Activated CD8-positive, alpha-beta T cell treated with anti-CD3 and anti-CD28 coated beads for 36 hours (primary cell): Measurements from ENCODE around the gene B3GAT1. TPM values are rescaled to one million over a fixed set of nuclear protein-coding genes. Genes with fewer than 3 reads are reported as not detected.
"Not testable (repeated sequence)": the region's sequence is repeated elsewhere in the genome, so short reads cannot be mapped to it uniquely, and the experiment has no call there.

ENCODE experiments used
- ATAC-seq: fragments of 200-7000 bp; cut with Tn5 transposase; one replicate; pipeline ENCODE4 v1.10.0; 2021; ENCODE audit warnings: mild to moderate bottlenecking, moderate library complexity
- CTCF ChIA-PET: fragments of 350-600 bp; sonication (Branson Sonifier 250); formaldehyde crosslinking; loops from one replicate; lab custom pipeline; 2021; ENCODE audit warnings: antibody characterized with exemption; lab: Charles Lee
- POLR2A ChIA-PET: fragments of 350-600 bp; sonication (Branson Sonifier 250); formaldehyde crosslinking; loops from one replicate; lab custom pipeline; 2021; ENCODE audit warnings: antibody characterized with exemption; lab: Charles Lee
- DNase-seq: peaks from one replicate; pipeline ENCODE4 v3.0.0-alpha.2; 2020
- H3K27ac Mint-ChIP-seq: one replicate; pipeline ENCODE4 v1.8.0; 2021; ENCODE audit warnings: mild to moderate bottlenecking, mixed read lengths
- H3K27me3 Mint-ChIP-seq: one replicate; pipeline ENCODE4 v1.8.0; 2021; ENCODE audit warnings: mixed read lengths
- H3K36me3 Mint-ChIP-seq: one replicate; pipeline ENCODE4 v1.8.0; 2021; ENCODE audit warnings: low read depth, mixed read lengths
- H3K4me1 Mint-ChIP-seq: one replicate; pipeline ENCODE4 v1.8.0; 2021; ENCODE audit warnings: low read depth, mixed read lengths
- H3K4me3 Mint-ChIP-seq: one replicate; pipeline ENCODE4 v1.8.0; 2021; ENCODE audit warnings: mild to moderate bottlenecking, moderate library complexity, mixed read lengths
- H3K9me3 Mint-ChIP-seq: one replicate; pipeline ENCODE4 v1.8.0; 2021; ENCODE audit warnings: mixed read lengths
- intact Hi-C: fragments of 100-400 bp; cut with micrococcal nuclease; formaldehyde crosslinking; loops from one replicate; pipeline ENCODE4 v1.10.0; 2022
- total RNA-seq, 2 experiments: library from RNA; stranded (reverse); gene quantifications; one replicate each; pipeline ENCODE4 v1.2.3, GENCODE V29; 2021
- TF ChIP-seq, protein P1 (sequence below): fragments of 200-600 bp; IDR thresholded peaks from one replicate; pipeline ENCODE4 v1.8.0; 2022; ENCODE audit warnings: antibody characterized with exemption, mild to moderate bottlenecking

B3GAT1 gene
- total RNA-seq, 2 experiments from 2014 or later: 0.07 TPM; not detected in 1

DNA sequence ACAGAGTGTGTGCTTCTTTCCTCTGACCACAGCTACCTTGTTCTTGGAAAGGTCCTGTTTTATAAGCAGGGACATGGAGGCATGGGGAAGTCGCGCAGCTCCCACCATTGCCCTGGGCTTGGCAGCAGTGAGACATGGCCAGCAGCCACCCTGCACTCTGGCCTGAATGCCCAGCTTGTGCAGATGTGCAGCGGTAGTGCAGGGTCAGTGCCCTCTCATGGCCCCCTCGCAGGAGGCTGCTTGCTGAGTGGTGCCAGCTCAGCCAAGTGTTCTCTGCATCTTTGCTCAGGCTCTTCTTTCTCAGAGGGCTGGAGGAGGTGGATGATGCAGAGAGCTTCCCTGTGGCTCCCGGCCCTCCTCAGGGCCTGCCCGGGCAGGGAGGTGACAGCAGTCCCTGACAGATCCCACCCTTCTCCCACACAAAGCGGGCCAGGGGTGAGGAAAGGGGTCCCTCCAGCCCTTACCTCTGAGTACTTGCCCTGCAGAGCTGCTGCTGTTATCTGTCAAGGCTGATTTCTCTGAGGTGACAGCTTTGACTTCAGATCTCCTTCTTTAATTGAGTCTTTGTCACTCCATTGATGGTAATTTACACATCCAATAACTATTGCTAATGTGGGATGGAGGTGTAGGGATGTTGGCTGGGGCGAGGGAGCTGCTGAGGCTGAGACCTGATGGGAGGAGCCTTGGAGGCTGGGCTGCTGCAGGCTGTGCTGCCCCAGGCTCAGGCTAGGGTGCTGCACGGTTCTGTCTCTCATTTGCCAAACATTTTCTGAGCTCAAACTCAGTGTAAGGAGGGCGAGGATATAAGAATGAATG, 47.4 kb upstream of the B3GAT1 start:
- H3K36me3 Mint-ChIP-seq: no peaks in the 10 kb centered on the region
- H3K27ac Mint-ChIP-seq: no peak overlapping the region
- TF ChIP-seq, protein P1, sequence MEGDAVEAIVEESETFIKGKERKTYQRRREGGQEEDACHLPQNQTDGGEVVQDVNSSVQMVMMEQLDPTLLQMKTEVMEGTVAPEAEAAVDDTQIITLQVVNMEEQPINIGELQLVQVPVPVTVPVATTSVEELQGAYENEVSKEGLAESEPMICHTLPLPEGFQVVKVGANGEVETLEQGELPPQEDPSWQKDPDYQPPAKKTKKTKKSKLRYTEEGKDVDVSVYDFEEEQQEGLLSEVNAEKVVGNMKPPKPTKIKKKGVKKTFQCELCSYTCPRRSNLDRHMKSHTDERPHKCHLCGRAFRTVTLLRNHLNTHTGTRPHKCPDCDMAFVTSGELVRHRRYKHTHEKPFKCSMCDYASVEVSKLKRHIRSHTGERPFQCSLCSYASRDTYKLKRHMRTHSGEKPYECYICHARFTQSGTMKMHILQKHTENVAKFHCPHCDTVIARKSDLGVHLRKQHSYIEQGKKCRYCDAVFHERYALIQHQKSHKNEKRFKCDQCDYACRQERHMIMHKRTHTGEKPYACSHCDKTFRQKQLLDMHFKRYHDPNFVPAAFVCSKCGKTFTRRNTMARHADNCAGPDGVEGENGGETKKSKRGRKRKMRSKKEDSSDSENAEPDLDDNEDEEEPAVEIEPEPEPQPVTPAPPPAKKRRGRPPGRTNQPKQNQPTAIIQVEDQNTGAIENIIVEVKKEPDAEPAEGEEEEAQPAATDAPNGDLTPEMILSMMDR: no peak
- ChIA-PET POLR2A (interaction anchor here (0.7 to 1.4 kb wide), 2 partner anchors 10 to 29 kb away, joined by 3 to 4 read pairs; no protein-coding TSS in a partner anchor), CTCF (interaction anchor here (1.5 kb wide), 1 partner anchor 410 kb away, joined by 3 read pairs; no protein-coding TSS in a partner anchor)
- H3K4me3 Mint-ChIP-seq: no peak overlapping the region
- H3K27me3 Mint-ChIP-seq: peaks cover 10% of the 10 kb centered on the region
- intact Hi-C loops: no loop called here
- DNase-seq: no peak
- peaks cover 8% of the 10 kb centered on the region for H3K9me3 Mint-ChIP-seq
- no peak for ATAC-seq
- no peaks in the 10 kb centered on the region for H3K4me1 Mint-ChIP-seq

DNA sequence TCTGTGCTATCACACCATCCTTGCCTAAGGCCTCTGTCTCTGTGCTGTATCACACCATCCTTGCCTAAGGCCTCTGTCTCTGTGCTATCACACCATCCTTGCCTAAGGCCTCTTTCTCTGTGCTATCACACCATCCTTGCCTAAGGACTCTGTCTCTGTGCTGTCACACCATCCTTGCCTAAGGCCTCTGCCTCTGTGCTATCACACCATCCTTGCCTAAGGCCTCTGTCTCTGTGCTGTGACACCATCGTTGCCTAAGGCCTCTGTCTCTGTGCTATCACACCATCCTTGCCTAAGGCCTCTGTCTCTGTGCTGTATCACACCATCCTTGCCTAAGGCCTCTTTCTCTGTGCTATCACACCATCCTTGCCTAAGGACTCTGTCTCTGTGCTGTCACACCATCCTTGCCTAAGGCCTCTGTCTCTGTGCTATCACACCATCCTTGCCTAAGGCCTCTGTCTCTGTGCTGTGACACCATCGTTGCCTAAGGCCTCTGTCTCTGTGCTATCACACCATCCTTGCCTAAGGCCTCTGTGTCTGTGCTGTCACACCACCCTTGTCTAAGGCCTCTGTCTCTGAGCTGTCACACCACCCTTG, 45.5 kb upstream of the B3GAT1 start:
- CTCF ChIA-PET, H3K36me3 Mint-ChIP-seq, H3K27ac Mint-ChIP-seq, DNase-seq, H3K9me3 Mint-ChIP-seq, intact Hi-C loops, H3K4me1 Mint-ChIP-seq, H3K27me3 Mint-ChIP-seq, ATAC-seq, POLR2A ChIA-PET, H3K4me3 Mint-ChIP-seq: not testable (repeated sequence)

DNA sequence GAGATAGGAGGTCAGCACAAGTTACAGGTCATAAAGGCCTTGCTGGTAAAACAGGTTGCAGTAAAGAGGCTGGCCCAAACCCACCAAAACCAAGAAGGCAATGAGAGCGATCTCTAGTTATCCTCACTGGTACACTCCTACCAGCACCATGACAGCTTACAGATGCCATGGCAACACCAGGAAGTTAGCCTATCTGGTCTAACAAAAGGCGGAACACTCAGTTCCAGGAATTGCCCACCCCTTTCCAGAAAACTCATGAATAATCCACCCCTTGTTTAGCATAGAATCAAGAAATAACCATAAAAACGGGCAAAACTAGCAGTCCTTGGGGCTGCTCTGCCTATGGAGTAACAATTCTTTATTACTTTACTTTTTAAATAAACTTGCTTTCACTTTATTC, 43.5 kb upstream of the B3GAT1 start:
- no peak overlapping the region for H3K4me3 Mint-ChIP-seq
- CTCF ChIA-PET: no interaction called here
- no peak for ATAC-seq
- H3K4me1 Mint-ChIP-seq: no peaks in the 10 kb centered on the region
- H3K36me3 Mint-ChIP-seq: no peaks in the 10 kb centered on the region
- intact Hi-C loops: no loop called here
- H3K27me3 Mint-ChIP-seq: no peaks in the 10 kb centered on the region
- POLR2A ChIA-PET: no interaction called here
- DNase-seq: no peak
- H3K27ac Mint-ChIP-seq: no peak overlapping the region
- H3K9me3 Mint-ChIP-seq: peaks cover 8% of the 10 kb centered on the region
- TF ChIP-seq, protein P1: no peak

DNA sequence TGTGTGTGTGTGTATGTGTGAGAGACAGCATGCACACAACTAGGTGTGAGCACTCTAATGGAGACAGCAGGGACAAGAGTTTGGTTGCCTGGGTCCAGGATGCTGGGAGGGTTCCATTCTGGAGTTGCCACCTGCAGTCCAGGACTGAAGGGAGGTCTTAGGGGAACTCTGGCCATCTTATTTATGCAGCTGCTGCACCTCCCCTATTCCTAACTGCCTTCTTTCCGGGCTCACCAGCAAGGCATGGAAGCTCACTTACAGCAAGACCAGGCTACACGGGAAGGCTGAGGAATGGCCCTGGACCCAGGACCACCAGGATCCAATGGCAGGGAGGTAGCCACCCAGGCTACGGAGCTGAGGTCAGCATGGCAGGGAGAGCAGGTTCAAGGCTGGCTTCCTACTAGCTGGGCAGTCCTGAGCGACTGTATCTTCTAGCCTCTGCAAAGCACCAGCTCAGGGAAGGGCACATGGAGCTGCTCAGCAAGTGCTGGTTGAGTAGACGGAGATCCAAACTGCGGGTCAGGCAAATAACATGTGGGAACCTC, 42.2 kb upstream of the B3GAT1 start:
- ChIA-PET POLR2A (no interaction called here), CTCF (interaction anchor here (0.8 to 1.0 kb wide), 2 partner anchors 19 to 415 kb away, joined by 3 read pairs; no protein-coding TSS in a partner anchor)
- ATAC-seq (no peak), DNase-seq (no peak)
- H3K4me3 Mint-ChIP-seq: no peak overlapping the region
- no peaks in the 10 kb centered on the region for H3K27me3 Mint-ChIP-seq
- no peaks in the 10 kb centered on the region for H3K4me1 Mint-ChIP-seq
- no peaks in the 10 kb centered on the region for H3K36me3 Mint-ChIP-seq
- no peak overlapping the region for H3K27ac Mint-ChIP-seq
- TF ChIP-seq, protein P1: no peak
- peaks cover 8% of the 10 kb centered on the region for H3K9me3 Mint-ChIP-seq
- intact Hi-C loops: no loop called here

DNA sequence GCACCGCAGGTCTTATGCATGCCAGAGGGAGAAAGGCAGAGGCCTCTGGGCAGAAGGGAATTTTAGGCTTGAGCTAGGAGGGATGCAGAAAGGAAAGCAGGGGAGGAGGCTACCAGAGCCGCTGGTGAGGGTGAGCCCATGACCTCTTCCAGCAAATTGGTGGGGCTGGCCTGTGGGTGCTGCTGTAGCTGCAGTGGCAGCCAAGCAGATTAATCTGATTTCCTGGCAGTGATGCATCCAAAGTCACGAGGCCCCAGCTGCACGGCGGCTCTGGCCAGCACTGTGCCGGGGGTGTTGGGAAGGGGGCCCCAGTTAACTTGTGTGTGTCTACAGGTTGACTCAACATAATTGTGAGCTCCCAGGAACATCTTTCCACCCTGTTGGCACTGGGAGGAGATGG, 41.4 kb upstream of the B3GAT1 start:
- ATAC-seq: no peak
- Mint-ChIP-seq H3K27me3 (no peaks in the 10 kb centered on the region), H3K36me3 (no peaks in the 10 kb centered on the region), H3K4me1 (no peaks in the 10 kb centered on the region), H3K4me3 (no peak overlapping the region), H3K27ac (no peak overlapping the region), H3K9me3 (peaks cover 8% of the 10 kb centered on the region)
- intact Hi-C loops: no loop called here
- CTCF ChIA-PET: interaction anchor here (1.0 kb wide), 1 partner anchor 19 kb away, joined by 3 read pairs; no protein-coding TSS in a partner anchor
- TF ChIP-seq, protein P1: no peak
- no peak for DNase-seq
- POLR2A ChIA-PET: no interaction called here
